DOHH2 (cell line): ENCODE measurements around the gene GFRA1.

Experiments
- H3F3A ChIP-seq: fragments of 200-600 bp; sonication (generic), shearing (Covaris generic); 2 replicates; pipeline ENCODE4 v1.6.0; 2016; ENCODE audit warnings: antibody characterized with exemption, mild to moderate bottlenecking; ENCODE audit not compliant: control insufficient read depth, insufficient read depth
- H3K27ac ChIP-seq: fragments of 200-600 bp; sonication (generic); 2 replicates; pipeline ENCODE4 v1.5.1; 2014; ENCODE audit warnings: low read depth, mild to moderate bottlenecking, low read length, moderate library complexity
- H3K27me3 ChIP-seq: fragments of 200-600 bp; sonication (generic); 2 replicates; pipeline ENCODE4 v1.6.1; 2014; ENCODE audit warnings: mild to moderate bottlenecking, low read length, mixed read lengths; ENCODE audit not compliant: control insufficient read depth
- H3K36me3 ChIP-seq: fragments of 200-600 bp; sonication (generic); 2 replicates; pipeline ENCODE4 v1.6.1; 2014; ENCODE audit warnings: mild to moderate bottlenecking, low read length, moderate library complexity, mixed read lengths; ENCODE audit not compliant: control insufficient read depth
- H3K4me1 ChIP-seq: fragments of 200-600 bp; sonication (generic); 2 replicates; pipeline ENCODE4 v1.6.1; 2014; ENCODE audit warnings: mild to moderate bottlenecking, low read length, mixed read lengths; ENCODE audit not compliant: control insufficient read depth
- H3K4me2 ChIP-seq: fragments of 200-600 bp; sonication (generic); 2 replicates; pipeline ENCODE4 v1.6.0; 2014; ENCODE audit warnings: mild to moderate bottlenecking, low read length, moderate library complexity
- H3K4me3 ChIP-seq: fragments of 200-600 bp; sonication (generic); 2 replicates; pipeline ENCODE4 v1.5.1; 2014; ENCODE audit warnings: mild to moderate bottlenecking, low read length, mixed read lengths
- H3K79me2 ChIP-seq: fragments of 200-600 bp; sonication (generic); 2 replicates; pipeline ENCODE4 v1.6.1; 2014; ENCODE audit warnings: mild to moderate bottlenecking, low read length, mixed read lengths; ENCODE audit not compliant: control insufficient read depth
- H3K9me2 ChIP-seq: fragments of 200-600 bp; sonication (generic); replicated peaks from 2 replicates; pipeline ENCODE4 v1.6.1; 2014; ENCODE audit warnings: mild to moderate bottlenecking, low read length, mixed read lengths; ENCODE audit not compliant: control insufficient read depth
- H3K9me3 ChIP-seq: fragments of 200-600 bp; sonication (generic); 2 replicates; pipeline ENCODE4 v1.6.1; 2014; ENCODE audit warnings: antibody characterized with exemption, low read length, mixed read lengths; ENCODE audit not compliant: control insufficient read depth, insufficient read depth
- H4K20me1 ChIP-seq: fragments of 200-600 bp; sonication (generic); 2 replicates; pipeline ENCODE4 v1.6.0; 2014; ENCODE audit warnings: low read depth, mild to moderate bottlenecking, antibody characterized with exemption, low read length, moderate library complexity; ENCODE audit not compliant: control insufficient read depth, insufficient read depth
- CTCF ChIP-seq: fragments of 200-600 bp; sonication (generic); IDR thresholded peaks from one replicate; pipeline ENCODE4 v1.5.1; 2014; ENCODE audit warnings: antibody characterized with exemption, mild to moderate bottlenecking, low read depth, low read length; ENCODE audit not compliant: poor library complexity, severe bottlenecking
- EZH2phosphoT487 ChIP-seq: fragments of 200-600 bp; sonication (generic); IDR thresholded peaks from 2 replicates; pipeline ENCODE4 v1.6.1; 2017; ENCODE audit warnings: borderline replicate concordance, mild to moderate bottlenecking, antibody characterized with exemption, low read length, moderate library complexity, mixed read lengths

Gene GFRA1

DNA sequence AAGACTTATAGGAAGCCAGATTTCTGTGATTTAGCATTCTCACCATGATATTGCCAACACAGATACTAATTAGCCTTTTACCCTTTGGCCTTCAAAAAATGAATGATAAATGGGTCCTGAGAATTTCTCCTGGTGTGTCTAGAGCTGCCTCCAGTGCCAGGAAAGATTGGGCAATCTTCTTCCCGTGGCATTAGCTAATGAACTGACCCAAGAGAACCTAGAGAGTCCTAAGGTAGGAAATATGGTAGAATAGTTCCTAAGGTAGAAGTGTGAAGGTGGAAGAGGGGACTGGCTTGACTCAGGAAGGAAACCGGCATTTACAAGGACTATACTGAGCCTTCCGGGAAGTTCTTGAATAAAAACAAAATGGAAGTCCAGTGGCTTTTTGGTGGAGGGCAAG, 133.1 kb downstream of the GFRA1 start:
- Histone ChIP-seq H3K4me1 (no peaks in the 10 kb centered on the region), H3K36me3 (no peaks in the 10 kb centered on the region), H3K27me3 (no peaks in the 10 kb centered on the region), H3K4me2 (no peak overlapping the region), H3K79me2 (no peaks in the 10 kb centered on the region), H3K27ac (no peak overlapping the region), H3K4me3 (no peak overlapping the region), H3K9me2 (no peaks in the 10 kb centered on the region), H3K9me3 (no peaks in the 10 kb centered on the region), H4K20me1 (no peaks in the 10 kb centered on the region), H3F3A (no peaks in the 10 kb centered on the region)
- TF ChIP-seq EZH2phosphoT487 (no peak), CTCF (no peak)

- Histone ChIP-seq H3K79me2 (no peaks in the 10 kb centered on the region), H3K4me3 (no peak overlapping the region), H3K27me3 (no peaks in the 10 kb centered on the region), H3K9me3 (no peaks in the 10 kb centered on the region), H3F3A (no peaks in the 10 kb centered on the region), H3K4me2 (no peak overlapping the region), H3K9me2 (no peaks in the 10 kb centered on the region), H3K4me1 (no peaks in the 10 kb centered on the region), H3K36me3 (no peaks in the 10 kb centered on the region), H4K20me1 (no peaks in the 10 kb centered on the region), H3K27ac (no peak overlapping the region)
- TF ChIP-seq CTCF (no peak), EZH2phosphoT487 (no peak)
Measured at GRCh38 chr10:116138897-116139296, 134.1 kb downstream of the GFRA1 start.

GRCh38 chr10:116136261-116136660, 136.7 kb downstream of the GFRA1 start:
- no peak overlapping the region for H3K4me2 ChIP-seq
- no peak overlapping the region for H3K4me3 ChIP-seq
- H3K36me3 ChIP-seq, result no peaks in the 10 kb centered on the region
- no peaks in the 10 kb centered on the region for H3K27me3 ChIP-seq
- H3K27ac ChIP-seq, result no peak overlapping the region
- no peaks in the 10 kb centered on the region for H3K9me2 ChIP-seq
- H3K4me1 ChIP-seq, result no peaks in the 10 kb centered on the region
- no peaks in the 10 kb centered on the region for H3K79me2 ChIP-seq
- no peaks in the 10 kb centered on the region for H3K9me3 ChIP-seq
- TF ChIP-seq EZH2phosphoT487, result no peak
- no peak for TF ChIP-seq CTCF
- H3F3A ChIP-seq, result no peaks in the 10 kb centered on the region
- no peaks in the 10 kb centered on the region for H4K20me1 ChIP-seq

- no peaks in the 10 kb centered on the region for H3F3A ChIP-seq
- no peaks in the 10 kb centered on the region for H3K9me2 ChIP-seq
- H3K4me1 ChIP-seq, result no peaks in the 10 kb centered on the region
- no peaks in the 10 kb centered on the region for H3K27me3 ChIP-seq
- no peak overlapping the region for H3K27ac ChIP-seq
- no peak overlapping the region for H3K4me3 ChIP-seq
- H3K9me3 ChIP-seq, result no peaks in the 10 kb centered on the region
- H3K36me3 ChIP-seq, result no peaks in the 10 kb centered on the region
- no peaks in the 10 kb centered on the region for H4K20me1 ChIP-seq
- no peak for TF ChIP-seq CTCF
- H3K79me2 ChIP-seq, result no peaks in the 10 kb centered on the region
- H3K4me2 ChIP-seq, result no peak overlapping the region
Measured at GRCh38 chr10:116134322-116134721, 138.7 kb downstream of the GFRA1 start.
